HG02943 (cell line): Measurements from ENCODE around the gene UCHL5.

ENCODE experiments used
- ATAC-seq: cut with Tn5 transposase; IDR thresholded peaks from one replicate; pipeline ENCODE4 v1.9.1; 2021; ENCODE audit warnings: mild to moderate bottlenecking, low read depth, moderate library complexity; ENCODE audit not compliant: unreplicated experiment

UCHL5 gene

DNA sequence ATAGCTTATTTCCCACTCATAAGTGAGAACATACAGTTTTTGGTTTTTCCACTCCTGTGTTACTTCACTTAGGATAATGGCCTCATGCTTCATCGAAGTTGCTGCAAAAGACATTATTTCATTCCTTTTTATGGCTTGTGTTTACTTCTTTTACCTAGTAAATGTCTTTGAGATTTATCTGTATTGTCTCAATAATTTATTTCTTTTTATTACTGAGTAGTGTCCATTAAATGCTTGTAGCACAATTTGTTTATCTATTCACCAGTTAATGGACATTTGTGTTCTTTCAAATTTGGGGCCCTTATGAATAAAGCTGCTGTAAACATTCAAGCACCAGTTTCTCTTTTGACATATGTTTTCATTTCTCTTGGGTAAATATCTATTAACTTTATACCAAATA lies 86.0 kb downstream of the UCHL5 start:
- ATAC-seq: no peak

DNA sequence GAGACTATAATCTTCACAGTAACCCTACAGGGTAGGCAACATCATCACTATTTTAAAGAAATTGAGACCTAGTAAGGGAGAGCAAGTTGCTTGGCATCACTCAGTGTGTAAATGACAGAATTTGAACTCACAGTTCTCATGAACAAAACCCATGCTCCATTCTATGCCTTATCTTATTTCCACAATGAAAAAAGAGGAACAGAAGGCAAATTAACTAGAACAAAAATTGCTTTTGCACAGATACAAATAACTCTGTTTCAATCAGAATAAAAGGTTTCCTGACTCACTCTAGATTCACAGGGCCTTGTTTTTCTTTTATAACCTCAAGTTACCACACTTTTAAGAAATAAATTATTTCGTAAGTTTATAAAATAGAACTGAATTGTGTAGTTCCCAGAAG lies 90.1 kb downstream of the UCHL5 start:
- ATAC-seq: no peak

DNA sequence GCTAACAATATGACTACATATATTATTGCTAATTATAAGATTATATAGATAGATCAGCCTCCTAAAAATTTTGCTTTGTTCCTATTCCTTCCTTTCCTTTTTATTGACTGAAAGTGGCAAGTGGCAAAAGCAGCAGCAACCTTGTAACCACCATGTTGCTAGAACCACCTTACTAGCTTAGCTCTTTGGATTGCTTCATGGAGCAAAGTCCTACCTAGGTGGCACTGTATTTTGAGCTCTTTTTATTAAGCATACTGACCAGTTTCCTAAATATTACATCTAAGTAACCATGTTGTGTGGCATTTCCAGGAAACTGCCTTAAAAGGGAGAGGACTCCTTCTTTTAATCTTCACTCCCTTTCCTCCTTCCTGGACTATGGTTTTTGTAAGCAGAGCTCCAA lies 90.8 kb downstream of the UCHL5 start:
- ATAC-seq: no peak

DNA sequence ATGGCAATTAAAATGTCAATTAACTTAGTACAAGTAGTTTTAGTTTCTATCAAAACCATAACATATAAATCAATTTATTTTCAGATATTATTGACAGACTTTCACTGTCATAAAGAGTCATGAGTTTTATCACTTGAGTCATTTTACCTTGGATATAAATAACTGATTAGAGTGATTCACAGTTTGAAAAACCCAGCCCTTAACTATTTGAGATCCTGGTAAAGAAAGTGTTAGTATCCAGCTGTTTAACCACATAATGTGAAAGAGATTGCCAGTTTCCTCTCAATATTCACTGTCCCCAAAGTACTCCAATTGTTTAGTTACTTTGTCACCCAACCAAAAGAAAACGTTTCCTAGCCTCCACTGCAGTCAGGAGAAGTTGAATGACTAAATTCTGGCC lies 91.3 kb downstream of the UCHL5 start:
- no peak for ATAC-seq

GRCh38 chr1:192967211-192967877 lies 91.8 kb downstream of the UCHL5 start:
- ATAC-seq: no peak

DNA sequence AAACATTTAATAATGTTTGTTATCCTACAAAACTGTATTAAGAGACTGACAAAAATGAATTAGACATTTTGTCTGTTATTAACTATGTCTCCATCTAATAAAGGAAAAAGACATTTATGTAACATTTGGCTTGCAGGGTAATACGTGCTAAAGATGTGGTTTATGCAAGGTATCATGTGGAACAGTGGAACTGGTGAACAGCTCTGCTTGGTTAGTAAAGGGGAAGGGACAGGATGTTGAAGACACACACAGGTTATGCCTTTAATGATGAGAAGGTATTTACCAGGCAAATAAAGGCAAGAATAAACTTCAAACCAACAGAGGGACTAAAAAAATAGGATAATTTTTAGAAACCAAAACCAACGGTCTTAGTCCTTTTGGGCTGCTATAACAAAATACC lies 93.1 kb downstream of the UCHL5 start:
- ATAC-seq: no peak

DNA sequence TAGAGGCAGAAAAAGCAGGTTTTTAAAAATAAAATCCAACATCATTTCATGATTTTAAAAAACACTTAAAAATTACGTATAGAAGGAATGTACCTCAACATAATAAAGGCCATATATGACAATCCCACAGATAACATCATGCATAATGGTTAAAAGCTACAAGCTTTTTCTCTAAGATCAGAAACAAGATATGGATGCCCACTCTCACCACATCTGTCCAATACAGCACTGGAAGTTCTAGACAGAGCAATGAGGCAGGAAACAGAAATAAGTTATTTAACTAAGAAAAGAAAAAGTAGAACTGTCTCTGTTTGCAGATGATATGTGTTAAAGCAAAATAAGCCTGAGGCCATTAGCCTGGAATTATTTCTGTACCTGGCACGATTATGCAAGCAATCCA lies 96.3 kb downstream of the UCHL5 start:
- ATAC-seq: no peak
